ENCODE measurements around the gene ZNF253.
"Not testable (repeated sequence)": the region's sequence is repeated elsewhere in the genome, so short reads cannot be mapped to it uniquely, and the experiment has no call there.

ZNF253 gene

DNA sequence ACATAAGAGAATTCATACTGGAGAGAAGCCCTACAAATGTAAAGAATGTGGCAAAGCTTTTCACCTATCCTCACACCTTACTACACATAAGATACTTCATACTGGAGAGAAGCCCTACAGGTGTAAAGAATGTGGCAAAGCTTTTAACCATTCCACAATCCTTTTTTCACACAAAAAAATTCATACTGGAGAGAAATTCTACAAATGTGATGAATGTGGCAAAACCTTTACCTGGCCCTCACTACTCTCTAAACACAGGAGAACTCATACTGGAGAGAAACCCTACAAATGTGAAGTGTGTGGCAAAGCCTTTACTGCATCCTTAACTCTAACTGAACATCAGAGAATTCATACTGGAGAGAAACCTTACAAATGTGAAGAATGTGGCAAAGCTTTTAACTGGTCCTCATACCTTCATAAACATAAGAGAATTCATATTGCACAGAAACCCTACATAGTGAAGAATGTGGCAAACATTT lies 30.1 kb upstream of the ZNF253 start:
- H4K20me1 ChIP-seq (ENCODE audit: insufficient read depth, low read length) = no peaks in the 10 kb centered on the region
- H3K27me3 ChIP-seq (ENCODE audit: low read depth, low read length) = no peaks in the 10 kb centered on the region
- H3K36me3 ChIP-seq (replicated peaks; ENCODE audit: low read depth, low read length) = peaks cover 6% of the 10 kb centered on the region
- no peak overlapping the region for H3K4me2 ChIP-seq (ENCODE audit: low read length)
- H3K9me3 ChIP-seq (ENCODE audit: insufficient read depth, low read length) = peaks cover 46% of the 10 kb centered on the region
- H2AFZ ChIP-seq (ENCODE audit: low read depth, low read length) = no peak overlapping the region
- TF ChIP-seq, protein P1, sequence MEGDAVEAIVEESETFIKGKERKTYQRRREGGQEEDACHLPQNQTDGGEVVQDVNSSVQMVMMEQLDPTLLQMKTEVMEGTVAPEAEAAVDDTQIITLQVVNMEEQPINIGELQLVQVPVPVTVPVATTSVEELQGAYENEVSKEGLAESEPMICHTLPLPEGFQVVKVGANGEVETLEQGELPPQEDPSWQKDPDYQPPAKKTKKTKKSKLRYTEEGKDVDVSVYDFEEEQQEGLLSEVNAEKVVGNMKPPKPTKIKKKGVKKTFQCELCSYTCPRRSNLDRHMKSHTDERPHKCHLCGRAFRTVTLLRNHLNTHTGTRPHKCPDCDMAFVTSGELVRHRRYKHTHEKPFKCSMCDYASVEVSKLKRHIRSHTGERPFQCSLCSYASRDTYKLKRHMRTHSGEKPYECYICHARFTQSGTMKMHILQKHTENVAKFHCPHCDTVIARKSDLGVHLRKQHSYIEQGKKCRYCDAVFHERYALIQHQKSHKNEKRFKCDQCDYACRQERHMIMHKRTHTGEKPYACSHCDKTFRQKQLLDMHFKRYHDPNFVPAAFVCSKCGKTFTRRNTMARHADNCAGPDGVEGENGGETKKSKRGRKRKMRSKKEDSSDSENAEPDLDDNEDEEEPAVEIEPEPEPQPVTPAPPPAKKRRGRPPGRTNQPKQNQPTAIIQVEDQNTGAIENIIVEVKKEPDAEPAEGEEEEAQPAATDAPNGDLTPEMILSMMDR (IDR thresholded peaks at IDR 0.05; ENCODE audit: low read depth, low read length) = no peak
- TF ChIP-seq EZH2phosphoT487 (IDR thresholded peaks at IDR 0.05; ENCODE audit: low read depth) = no peak
- H3K4me1 ChIP-seq (ENCODE audit: low read length) = no peaks in the 10 kb centered on the region
- no peak overlapping the region for H3K9ac ChIP-seq (ENCODE audit: low read length)
- H3K27ac ChIP-seq (ENCODE audit: low read length) = no peak overlapping the region
- no peaks in the 10 kb centered on the region for H3K79me2 ChIP-seq (ENCODE audit: low read length)
- no peak overlapping the region for H3K4me3 ChIP-seq (ENCODE audit: low read length)

DNA sequence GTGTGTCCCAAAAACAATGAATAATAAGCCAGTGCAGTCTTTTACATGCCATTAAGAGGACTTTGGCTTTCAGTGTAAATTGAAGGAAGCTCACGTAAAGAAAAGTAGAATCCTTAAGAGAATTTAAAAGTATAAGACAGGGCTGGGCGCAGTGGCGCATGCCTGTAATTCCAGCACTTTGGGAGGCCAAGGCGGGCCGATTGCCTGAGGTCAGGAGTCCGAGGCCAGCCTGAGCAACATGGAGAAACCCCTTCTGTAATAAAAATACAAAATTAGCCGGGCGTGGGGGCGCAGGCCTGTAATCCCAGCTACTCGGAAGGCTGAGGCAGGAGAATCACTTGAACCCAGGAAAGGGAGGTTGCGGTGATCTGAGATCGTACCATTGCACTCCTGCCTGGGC lies 17.9 kb upstream of the ZNF253 start:
- Histone ChIP-seq H3K4me1 (ENCODE audit: low read length) (no peaks in the 10 kb centered on the region; the same call in 1 of the 2 replicates), H3K4me2 (ENCODE audit: low read length) (no peak overlapping the region), H4K20me1 (ENCODE audit: insufficient read depth, low read length) (no peaks in the 10 kb centered on the region), H3K27me3 (ENCODE audit: low read depth, low read length) (no peaks in the 10 kb centered on the region), H3K36me3 (replicated peaks; ENCODE audit: low read depth, low read length) (no peaks in the 10 kb centered on the region), H3K9me3 (ENCODE audit: insufficient read depth, low read length) (peaks cover 15% of the 10 kb centered on the region), H3K4me3 (ENCODE audit: low read length) (no peak overlapping the region), H3K27ac (ENCODE audit: low read length) (no peak overlapping the region), H3K79me2 (ENCODE audit: low read length) (no peaks in the 10 kb centered on the region), H2AFZ (ENCODE audit: low read depth, low read length) (no peak overlapping the region), H3K9ac (ENCODE audit: low read length) (no peak overlapping the region)
- TF ChIP-seq EZH2phosphoT487 (IDR thresholded peaks at IDR 0.05; ENCODE audit: low read depth) = no peak
- TF ChIP-seq, protein P1 (IDR thresholded peaks at IDR 0.05; ENCODE audit: low read depth, low read length) = no peak

DNA sequence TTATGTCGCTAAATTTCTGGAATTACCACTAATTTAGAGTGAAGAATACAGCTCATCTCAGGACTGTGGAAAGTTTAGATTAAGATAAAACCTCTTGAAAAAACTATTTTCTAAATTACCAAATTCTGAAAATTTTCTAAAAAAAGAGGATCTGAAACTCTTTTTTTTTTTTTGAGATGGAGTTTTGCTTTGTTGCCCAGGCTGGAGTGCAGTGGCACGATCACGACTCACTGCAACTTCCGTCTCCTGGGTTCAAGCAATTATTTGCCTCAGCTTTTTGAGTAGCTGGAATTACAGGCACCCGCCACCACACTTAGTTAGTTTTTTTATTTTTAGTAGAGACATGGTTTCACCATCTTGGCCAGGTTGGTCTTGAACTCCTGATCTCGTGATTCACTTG lies 16.6 kb upstream of the ZNF253 start:
- Histone ChIP-seq H3K27me3 (ENCODE audit: low read depth, low read length) (no peaks in the 10 kb centered on the region), H3K36me3 (replicated peaks; ENCODE audit: low read depth, low read length) (no peaks in the 10 kb centered on the region), H3K4me3 (ENCODE audit: low read length) (no peak overlapping the region), H3K9ac (ENCODE audit: low read length) (no peak overlapping the region), H3K4me1 (ENCODE audit: low read length) (no peaks in the 10 kb centered on the region; the same call in 1 of the 2 replicates), H3K9me3 (ENCODE audit: insufficient read depth, low read length) (peaks cover 15% of the 10 kb centered on the region), H3K27ac (ENCODE audit: low read length) (no peak overlapping the region), H3K4me2 (ENCODE audit: low read length) (no peak overlapping the region), H2AFZ (ENCODE audit: low read depth, low read length) (no peak overlapping the region), H3K79me2 (ENCODE audit: low read length) (no peaks in the 10 kb centered on the region), H4K20me1 (ENCODE audit: insufficient read depth, low read length) (no peaks in the 10 kb centered on the region)
- no peak for TF ChIP-seq EZH2phosphoT487 (IDR thresholded peaks at IDR 0.05; ENCODE audit: low read depth)
- TF ChIP-seq, protein P1 (IDR thresholded peaks at IDR 0.05; ENCODE audit: low read depth, low read length) = no peak

DNA sequence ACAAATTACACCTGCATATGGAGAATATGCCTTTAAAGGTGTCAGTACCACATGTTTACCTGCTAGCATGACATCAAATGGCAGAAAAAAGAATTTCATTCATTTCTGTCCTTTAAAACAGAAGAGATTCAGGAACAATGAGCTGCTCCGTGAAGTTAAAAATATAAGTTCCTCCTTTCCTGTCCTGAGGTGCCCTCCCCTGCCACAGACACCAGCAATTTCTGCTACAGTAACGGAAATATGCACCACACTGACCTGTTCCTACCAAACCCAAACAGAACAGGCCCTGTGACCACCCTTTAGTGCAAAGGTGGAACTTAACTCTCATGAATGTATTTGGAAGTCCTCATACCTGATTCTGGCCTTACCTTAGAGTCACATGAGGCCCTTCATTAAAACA lies 13.9 kb upstream of the ZNF253 start:
- H3K27me3 ChIP-seq (ENCODE audit: low read depth, low read length); H3K36me3 ChIP-seq (replicated peaks; ENCODE audit: low read depth, low read length); H3K4me1 ChIP-seq (ENCODE audit: low read length); H3K27ac ChIP-seq (ENCODE audit: low read length); H3K4me2 ChIP-seq (ENCODE audit: low read length); H2AFZ ChIP-seq (ENCODE audit: low read depth, low read length); H3K4me3 ChIP-seq (ENCODE audit: low read length); H3K79me2 ChIP-seq (ENCODE audit: low read length); H4K20me1 ChIP-seq (ENCODE audit: insufficient read depth, low read length); H3K9ac ChIP-seq (ENCODE audit: low read length): not testable (repeated sequence)
- H3K9me3 ChIP-seq (ENCODE audit: insufficient read depth, low read length) = peaks cover 19% of the 10 kb centered on the region

DNA sequence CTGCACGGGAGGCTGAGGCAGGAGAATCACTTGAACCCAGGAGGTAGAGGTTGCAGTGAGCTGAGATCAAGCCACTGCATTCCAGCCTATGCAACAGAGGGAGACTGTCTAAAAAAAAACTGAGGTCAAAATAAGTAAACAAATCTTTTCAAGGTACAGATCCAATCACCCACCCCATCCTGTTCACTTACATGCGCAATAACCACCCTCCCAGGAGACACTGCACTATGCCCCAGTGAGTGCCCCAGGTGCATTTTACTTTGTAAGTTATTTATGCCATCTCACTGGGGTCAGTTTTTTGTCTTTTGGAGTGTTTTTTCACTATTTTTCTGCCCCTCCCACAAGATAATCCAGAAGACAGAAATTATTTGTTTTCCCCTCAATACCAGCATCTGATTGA lies 6.9 kb upstream of the ZNF253 start:
- Histone ChIP-seq H3K36me3 (replicated peaks; ENCODE audit: low read depth, low read length) (peaks cover 11% of the 10 kb centered on the region), H3K9me3 (ENCODE audit: insufficient read depth, low read length) (peaks cover 27% of the 10 kb centered on the region; the same call in 1 of the 2 replicates), H3K27ac (ENCODE audit: low read length) (no peak overlapping the region), H3K27me3 (ENCODE audit: low read depth, low read length) (no peaks in the 10 kb centered on the region), H3K9ac (ENCODE audit: low read length) (no peak overlapping the region), H3K79me2 (ENCODE audit: low read length) (no peaks in the 10 kb centered on the region), H3K4me1 (ENCODE audit: low read length) (peaks cover 9% of the 10 kb centered on the region), H3K4me3 (ENCODE audit: low read length) (no peak overlapping the region), H4K20me1 (ENCODE audit: insufficient read depth, low read length) (no peaks in the 10 kb centered on the region), H2AFZ (ENCODE audit: low read depth, low read length) (no peak overlapping the region), H3K4me2 (ENCODE audit: low read length) (no peak overlapping the region)
- no peak for TF ChIP-seq EZH2phosphoT487 (IDR thresholded peaks at IDR 0.05; ENCODE audit: low read depth)
- TF ChIP-seq, protein P1 (IDR thresholded peaks at IDR 0.05; ENCODE audit: low read depth, low read length) = no peak

All from OCI-LY3 (cell line).